B cell (primary cell): ENCODE data around the gene RNU11. TPM values are rescaled to one million over a fixed set of nuclear protein-coding genes. Genes with fewer than 3 reads are reported as not detected.

Experiments used
- ATAC-seq: fragments of 200-7000 bp; cut with Tn5 transposase; one replicate; pipeline ENCODE4 v1.10.0; 2021; ENCODE audit warnings: low read depth, mild to moderate bottlenecking, moderate number of reproducible peaks, moderate library complexity
- CTCF ChIA-PET: fragments of 350-600 bp; sonication (Branson Sonifier 250); formaldehyde crosslinking; loops from one replicate; lab custom pipeline; 2021; ENCODE audit warnings: antibody characterized with exemption, inconsistent platforms; lab: Charles Lee
- POLR2A ChIA-PET: fragments of 350-600 bp; sonication (Branson Sonifier 250); formaldehyde crosslinking; loops from one replicate; lab custom pipeline; 2021; ENCODE audit warnings: antibody characterized with exemption; lab: Charles Lee
- DNase-seq: peaks from one replicate; pipeline ENCODE4 v3.0.0; 2013
- H2AFZ ChIP-seq: 2 replicates; pipeline ENCODE4 v1.6.1; 2012; ENCODE audit warnings: mild to moderate bottlenecking, low read depth, low read length; ENCODE audit not compliant: insufficient read depth, poor library complexity, severe bottlenecking
- H3K27ac ChIP-seq, 2 donors: 1 replicate in 1 of 2; 2 replicates in 1 of 2; pipeline ENCODE4 v1.5.1; 2012 to 2013; ENCODE audit warnings: low read length in 2 of 2, mild to moderate bottlenecking in 2 of 2, moderate library complexity in 1 of 2
- H3K27me3 ChIP-seq, 4 experiments: fragments of 200-600 bp in 1 of 4; sonication (generic) in 1 of 4; replicated peaks in 1 of 4; 1 replicate in 2 of 4; 2 replicates in 2 of 4; pipeline versions ENCODE4 v1.6.1 to v1.7.0; 2013 to 2016; ENCODE audit warnings: low read length in 3 of 4, mild to moderate bottlenecking in 2 of 4, mixed read lengths in 1 of 4, moderate library complexity in 1 of 4; ENCODE audit not compliant: insufficient read depth in 4 of 4, control insufficient read depth in 3 of 4; ENCODE audit errors: control extremely low read depth in 1 of 4
- H3K36me3 ChIP-seq, 2 experiments: replicated peaks in 1 of 2; 1 replicate in 1 of 2; 2 replicates in 1 of 2; pipeline versions ENCODE4 v1.6.1 to v1.7.1; 2013; ENCODE audit warnings: low read length in 1 of 2; ENCODE audit not compliant: insufficient read depth in 2 of 2, control insufficient read depth in 1 of 2; ENCODE audit errors: control extremely low read depth in 1 of 2, extremely low read depth in 1 of 2
- H3K4me1 ChIP-seq, 2 donors: fragments of 200-600 bp in 1 of 2; sonication (generic) in 1 of 2; 1 replicate in 1 of 2; 2 replicates in 1 of 2; pipeline versions ENCODE4 v1.5.1 to v1.6.1; 2013 to 2017; ENCODE audit warnings: low read length in 2 of 2; ENCODE audit not compliant: control insufficient read depth in 2 of 2, insufficient read depth in 2 of 2
- H3K4me2 ChIP-seq: replicated peaks from 2 replicates; pipeline ENCODE3; 2012; ENCODE audit warnings: mild to moderate bottlenecking, low read depth, low read length; ENCODE audit not compliant: poor library complexity, severe bottlenecking
- H3K4me3 ChIP-seq, 5 experiments: fragments of 200-600 bp in 1 of 5; sonication (generic) in 1 of 5; 1 replicate in 3 of 5; 2 replicates in 2 of 5; pipeline versions ENCODE4 v1.5.1 to v1.7.0; 2011 to 2016; ENCODE audit warnings: low read length in 4 of 5, mild to moderate bottlenecking in 4 of 5, low read depth in 2 of 5, control low read depth in 1 of 5, moderate library complexity in 1 of 5; ENCODE audit not compliant: insufficient read depth in 1 of 5; ENCODE audit errors: control extremely low read depth in 1 of 5, extremely low read depth in 1 of 5
- H3K79me2 ChIP-seq: fragments of 200-600 bp; sonication (generic); one replicate; pipeline ENCODE4 v1.6.0; 2016; ENCODE audit warnings: low read length; ENCODE audit not compliant: control insufficient read depth, insufficient read depth
- H3K9ac ChIP-seq: fragments of 200-600 bp; sonication (generic); 2 replicates; pipeline ENCODE4 v1.6.1; 2017; ENCODE audit warnings: mild to moderate bottlenecking, low read length, moderate library complexity
- H3K9me3 ChIP-seq, 3 donors: one replicate each; pipeline versions ENCODE4 v1.6.1 to v1.7.1; 2013; ENCODE audit warnings: low read length in 2 of 3; ENCODE audit not compliant: control insufficient read depth in 2 of 3, insufficient read depth in 1 of 3; ENCODE audit errors: control extremely low read depth in 1 of 3
- H4K20me1 ChIP-seq: 2 replicates; pipeline ENCODE4 v1.6.0; 2012; ENCODE audit warnings: mild to moderate bottlenecking, low read length; ENCODE audit not compliant: insufficient read depth, control insufficient read depth, poor library complexity, severe bottlenecking
- H3K27ac Mint-ChIP-seq: one replicate; pipeline ENCODE4 v1.8.0; 2021; ENCODE audit warnings: mixed read lengths
- H3K27me3 Mint-ChIP-seq: one replicate; pipeline ENCODE4 v1.8.0; 2021; ENCODE audit warnings: mixed read lengths
- H3K4me1 Mint-ChIP-seq: one replicate; pipeline ENCODE4 v1.8.0; 2021; ENCODE audit warnings: mixed read lengths
- H3K4me3 Mint-ChIP-seq: one replicate; pipeline ENCODE4 v1.8.0; 2021; ENCODE audit warnings: mixed read lengths
- H3K9me3 Mint-ChIP-seq: one replicate; pipeline ENCODE4 v1.8.0; 2022; ENCODE audit warnings: mixed read lengths; ENCODE audit not compliant: insufficient read depth
- CTCF ChIP-seq: fragments of 200-600 bp; IDR thresholded peaks from one replicate; pipeline ENCODE4 v1.8.0; 2022; ENCODE audit warnings: antibody characterized with exemption, mild to moderate bottlenecking
- EZH2 ChIP-seq: IDR thresholded peaks from 2 replicates; pipeline ENCODE4 v1.6.1; 2012; ENCODE audit warnings: borderline replicate concordance, low read depth, mild to moderate bottlenecking, moderate library complexity, low read length; ENCODE audit not compliant: insufficient read depth, poor library complexity, severe bottlenecking
- WGBS: methylation state at CpG from one replicate; pipeline ENCODE4 v1.1.5; 2013; ENCODE audit warnings: missing lambda C conversion rate; ENCODE audit not compliant: insufficient coverage; 5-methylcytosine and 5-hydroxymethylcytosine counted together
- intact Hi-C: fragments of 100-400 bp; cut with micrococcal nuclease; formaldehyde crosslinking; loops from one replicate; pipeline ENCODE4 v1.10.0; 2022
- polyA minus RNA-seq: library from RNA; depleted of rRNA, polyadenylated mRNA; stranded (reverse); fragments of >200 nt; gene quantifications from 2 replicates; pipeline ENCODE4 v1.2.3, GENCODE V29; 2012
- polyA plus RNA-seq: library from polyadenylated mRNA; depleted of rRNA; stranded (reverse); fragments of >200 nt; gene quantifications from 2 replicates; pipeline ENCODE4 v1.2.3, GENCODE V29; 2012
- total RNA-seq, 2 donors: library from RNA; stranded (reverse); fragments of 120-200 nt in 1 of 2; gene quantifications; 1 replicate in 1 of 2; 2 replicates in 1 of 2; pipeline versions ENCODE4 v1.2.3 to v1.2.4, GENCODE V29; 2013 to 2022

The RNU11 gene
- not detected in 2 replicates for total RNA-seq
- not detected for total RNA-seq (2013)
- not detected in 2 replicates for polyA plus RNA-seq
- not detected in 2 replicates for polyA minus RNA-seq

DNA sequence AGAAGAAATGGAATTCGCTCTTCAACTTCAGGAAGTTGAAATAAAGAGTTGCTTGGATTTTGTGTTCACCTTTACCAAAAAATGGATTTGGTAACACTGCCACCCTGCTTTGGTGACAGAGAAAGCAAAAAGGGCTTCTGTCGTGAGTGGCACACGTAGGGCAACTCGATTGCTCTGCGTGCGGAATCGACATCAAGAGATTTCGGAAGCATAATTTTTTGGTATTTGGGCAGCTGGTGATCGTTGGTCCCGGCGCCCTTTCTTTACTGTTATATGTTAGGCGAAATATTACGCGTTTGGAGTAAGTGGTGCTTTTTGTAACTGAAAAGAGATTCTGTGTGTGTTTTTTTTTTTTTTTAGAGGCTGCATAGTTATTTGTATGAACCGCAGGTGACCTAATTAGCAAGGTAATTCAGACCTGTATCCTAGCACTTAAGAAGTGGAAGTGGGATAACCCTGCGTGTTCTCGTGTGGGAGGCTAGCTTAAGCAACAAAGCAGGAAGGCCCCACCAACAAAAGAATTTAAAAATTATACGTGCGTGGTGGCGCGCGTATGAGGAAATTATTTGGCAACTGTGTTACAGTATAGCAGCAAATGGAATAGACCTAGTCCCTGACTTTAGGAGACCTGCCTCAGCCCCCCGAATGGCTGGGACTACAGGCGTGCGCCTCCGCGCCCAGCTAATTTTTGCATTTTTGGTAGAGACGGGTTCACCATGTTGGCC lies at the start of gene RNU11:
TSS of gene RNU11 (plus strand) at position 127 of the 725 bp plus-strand sequence.
- peak; percentile 72 for ATAC-seq
- CTCF ChIA-PET = interaction anchor here (0.7 to 1.9 kb wide), 5 partner anchors 20 to 532 kb away, joined by 3 to 14 read pairs (median 3); partner anchors contain the start of genes GMEB1 and YTHDF2
- H3K4me1 Mint-ChIP-seq = peaks cover 32% of the 10 kb centered on the region
- no peaks in the 10 kb centered on the region for H3K27me3 ChIP-seq
- H3K4me1 ChIP-seq = peaks cover 25 to 33% of the 10 kb centered on the region in 2 donors
- H3K27ac Mint-ChIP-seq = peak within 1 kb of the TSS; percentile 100
- peaks cover 13% of the 10 kb centered on the region for H3K79me2 ChIP-seq
- H3K36me3 ChIP-seq = no peaks in the 10 kb centered on the region
- H4K20me1 ChIP-seq = no peaks in the 10 kb centered on the region
- H3K4me3 Mint-ChIP-seq = peak within 1 kb of the TSS; percentile 94
- peak within 1 kb of the TSS; percentile 80 for H3K9ac ChIP-seq
- H3K9me3 Mint-ChIP-seq = no peaks in the 10 kb centered on the region
- peak within 1 kb of the TSS; percentile 93 to 100 for H3K27ac ChIP-seq
- peak within 1 kb of the TSS; percentile 72 for H2AFZ ChIP-seq
- TF ChIP-seq CTCF = no peak
- TF ChIP-seq EZH2 = no peak
- H3K9me3 ChIP-seq = no peaks in the 10 kb centered on the region
- 1% methylated on average over 22 of the region's 28 CpGs for WGBS
- H3K4me2 ChIP-seq = peak within 1 kb of the TSS; percentile 72
- DNase-seq = peak; percentile 98
- POLR2A ChIA-PET = interaction anchor here (0.7 to 3.5 kb wide), 23 partner anchors 12 to 1921 kb away, joined by 3 to 67 read pairs (median 4); partner anchors contain the start of genes GMEB1, SRSF4, TRNAU1AP and YTHDF2
- H3K27me3 Mint-ChIP-seq = no peaks in the 10 kb centered on the region
- H3K4me3 ChIP-seq = peak within 1 kb of the TSS; percentile 9 to 60 (median 53)
- intact Hi-C loops = loop anchor here (1.0 to 10.0 kb wide), 8 partner anchors 20 to 404 kb away; partner anchors contain the start of genes GMEB1, SESN2, TRNAU1AP and YTHDF2

DNA sequence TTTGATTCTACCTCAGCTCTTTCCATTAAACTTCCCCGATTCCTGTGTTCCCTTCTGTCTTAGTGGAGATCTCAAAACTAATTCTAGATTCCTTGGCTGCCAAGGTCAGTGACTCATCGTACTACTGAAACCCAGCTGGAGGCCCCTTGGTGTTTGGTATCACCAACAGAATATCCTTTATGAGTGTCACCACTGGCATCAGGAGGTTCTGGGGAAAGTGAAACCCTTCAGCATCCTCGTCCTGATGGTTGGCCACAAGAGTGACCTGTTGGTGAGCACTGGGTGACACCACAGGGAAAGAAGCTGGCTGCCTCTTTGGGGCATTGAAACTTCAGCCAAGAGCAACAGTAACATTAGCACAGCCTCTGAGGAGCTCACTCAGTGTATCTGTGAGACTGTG lies 46.7 kb upstream of the RNU11 start:
- H3K27ac Mint-ChIP-seq = no peak overlapping the region

More for the DNA sequence above, 46.7 kb upstream of the RNU11 start:
- Histone ChIP-seq H3K79me2 (no peaks in the 10 kb centered on the region), H3K9me3 (no peaks in the 10 kb centered on the region), H3K27me3 (no peaks in the 10 kb centered on the region), H3K36me3 (peaks cover 6 to 30% of the 10 kb centered on the region in 2 experiments), H3K4me2 (no peak overlapping the region), H3K4me3 (no peak overlapping the region), H3K27ac (no peak overlapping the region), H3K4me1 (no peaks in the 10 kb centered on the region), H4K20me1 (no peaks in the 10 kb centered on the region), H2AFZ (no peak overlapping the region), H3K9ac (no peak overlapping the region)
- TF ChIP-seq CTCF (no peak), EZH2 (no peak)
- Mint-ChIP-seq H3K4me1 (no peaks in the 10 kb centered on the region), H3K4me3 (no peak overlapping the region), H3K9me3 (no peaks in the 10 kb centered on the region), H3K27me3 (no peaks in the 10 kb centered on the region)
- ChIA-PET POLR2A (interaction anchor here (1.2 kb wide), 1 partner anchor 103 kb away, joined by 3 read pairs; no protein-coding TSS in a partner anchor), CTCF (interaction anchor here (0.5 to 5.1 kb wide), 7 partner anchors 18 to 438 kb away, joined by 3 to 49 read pairs (median 9); no protein-coding TSS in a partner anchor)
- intact Hi-C loops = no loop called here
- WGBS = 82% methylated on average over 3 of the region's 3 CpGs
- ATAC-seq = no peak
- no peak for DNase-seq
